Activated CD8-positive, alpha-beta memory T cell treated with anti-CD3 and anti-CD28 coated beads, Interleukin-2, amount 50 U/mL, for 4 hours (primary cell): ENCODE measurements around the gene ART5.
A peak's percentile ranks its signal among the peaks of the same experiment; 100 is the strongest.
"Not testable (repeated sequence)": the region's sequence is repeated elsewhere in the genome, so short reads cannot be mapped to it uniquely, and the experiment has no call there.

Source experiments
- DNase-seq: peaks from one replicate; pipeline ENCODE4 v3.0.0-alpha.2; 2020

ART5 gene

GRCh38 chr11:3616721-3617460 is 24.9 kb downstream of the ART5 start:
- DNase-seq = no peak

- no peak for DNase-seq
Measured at GRCh38 chr11:3615998-3616397, 25.8 kb downstream of the ART5 start.

- DNase-seq = peak; percentile 24
Measured at GRCh38 chr11:3614742-3615171, 27.0 kb downstream of the ART5 start.

GRCh38 chr11:3613998-3614741 is 27.6 kb downstream of the ART5 start:
- no peak for DNase-seq

GRCh38 chr11:3611976-3612678 is 29.7 kb downstream of the ART5 start:
- no peak for DNase-seq

GRCh38 chr11:3610846-3611245 is 30.9 kb downstream of the ART5 start:
- DNase-seq = no peak

- no peak for DNase-seq
Measured at GRCh38 chr11:3609416-3610265, 32.2 kb downstream of the ART5 start.

GRCh38 chr11:3605771-3606203 is 36.0 kb downstream of the ART5 start:
- DNase-seq = no peak

GRCh38 chr11:3605283-3605662 is 36.5 kb downstream of the ART5 start:
- no peak for DNase-seq

GRCh38 chr11:3604167-3604566 is 37.6 kb downstream of the ART5 start:
- no peak for DNase-seq

GRCh38 chr11:3600201-3600600 is 41.6 kb downstream of the ART5 start:
- not testable (repeated sequence) for DNase-seq

GRCh38 chr11:3597743-3598142 is 44.0 kb downstream of the ART5 start:
- DNase-seq = not testable (repeated sequence)

GRCh38 chr11:3591326-3591725 is 50.5 kb downstream of the ART5 start:
- not testable (repeated sequence) for DNase-seq

- DNase-seq = not testable (repeated sequence)
Measured at GRCh38 chr11:3590193-3590592, 51.6 kb downstream of the ART5 start.

- not testable (repeated sequence) for DNase-seq
Measured at GRCh38 chr11:3588776-3589175, 53.0 kb downstream of the ART5 start.
